ENCODE data around the gene SPOCK1.

DNA sequence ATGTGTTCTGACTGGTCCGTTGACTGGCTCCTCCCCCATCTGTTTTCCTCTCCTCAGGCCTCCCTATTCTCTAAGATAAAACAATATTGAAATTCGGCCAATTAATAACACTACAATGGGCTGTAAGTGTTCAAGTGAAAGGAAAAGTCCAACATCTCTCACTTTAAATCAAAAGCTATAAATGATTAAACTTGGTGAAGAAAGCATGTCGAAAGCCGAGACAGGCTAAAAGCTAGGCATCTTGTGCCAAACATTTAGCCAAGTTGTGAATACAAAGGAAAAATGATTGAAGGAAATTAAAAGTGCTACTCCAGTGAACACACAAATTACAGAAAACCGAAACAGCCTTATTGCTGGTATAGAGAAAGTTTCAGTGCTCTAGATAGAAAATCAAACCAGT is 310.6 kb downstream of the SPOCK1 start:
- TF ChIP-seq, protein P1, sequence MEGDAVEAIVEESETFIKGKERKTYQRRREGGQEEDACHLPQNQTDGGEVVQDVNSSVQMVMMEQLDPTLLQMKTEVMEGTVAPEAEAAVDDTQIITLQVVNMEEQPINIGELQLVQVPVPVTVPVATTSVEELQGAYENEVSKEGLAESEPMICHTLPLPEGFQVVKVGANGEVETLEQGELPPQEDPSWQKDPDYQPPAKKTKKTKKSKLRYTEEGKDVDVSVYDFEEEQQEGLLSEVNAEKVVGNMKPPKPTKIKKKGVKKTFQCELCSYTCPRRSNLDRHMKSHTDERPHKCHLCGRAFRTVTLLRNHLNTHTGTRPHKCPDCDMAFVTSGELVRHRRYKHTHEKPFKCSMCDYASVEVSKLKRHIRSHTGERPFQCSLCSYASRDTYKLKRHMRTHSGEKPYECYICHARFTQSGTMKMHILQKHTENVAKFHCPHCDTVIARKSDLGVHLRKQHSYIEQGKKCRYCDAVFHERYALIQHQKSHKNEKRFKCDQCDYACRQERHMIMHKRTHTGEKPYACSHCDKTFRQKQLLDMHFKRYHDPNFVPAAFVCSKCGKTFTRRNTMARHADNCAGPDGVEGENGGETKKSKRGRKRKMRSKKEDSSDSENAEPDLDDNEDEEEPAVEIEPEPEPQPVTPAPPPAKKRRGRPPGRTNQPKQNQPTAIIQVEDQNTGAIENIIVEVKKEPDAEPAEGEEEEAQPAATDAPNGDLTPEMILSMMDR (conservative IDR thresholded peaks at IDR 0.05; ENCODE audit: low read depth, low read length), result no peak
- no peak for TF ChIP-seq EZH2 (IDR thresholded peaks at IDR 0.05; ENCODE audit: borderline replicate concordance, low read depth, low read length, poor library complexity, severe bottlenecking)

All from A673 (cell line).